H1 (cell line): ENCODE measurements around the gene OR10A4. TPM values are rescaled to one million over a fixed set of nuclear protein-coding genes. Genes with fewer than 3 reads are reported as not detected.

ENCODE experiments used
- CTCF ChIA-PET: fragments of 300-600 bp; sonication (Branson Sonifier 250); formaldehyde crosslinking; loops from one replicate; lab custom pipeline; 2021; ENCODE audit not compliant: partially characterized antibody; lab: Charles Lee
- POLR2A ChIA-PET: fragments of 300-600 bp; sonication (Branson Sonifier 250); formaldehyde crosslinking; loops from one replicate; lab custom pipeline; 2021; ENCODE audit warnings: inconsistent platforms; ENCODE audit not compliant: partially characterized antibody; lab: Charles Lee
- DNase-seq, 2 experiments: peaks; one replicate each; pipeline versions ENCODE4 v3.0.0 to v3.0.0-alpha.2; 2010 to 2022; ENCODE audit warnings: low spot score in 2 of 2, low read depth in 1 of 2, mixed read lengths in 1 of 2
- FAIRE-seq: peaks from 2 replicates; lab custom pipeline; 2011; peaks lifted over from hg19 to GRCh38; lab: Jason Lieb, UNC
- H2AFZ ChIP-seq: 2 replicates; pipeline ENCODE4 v1.8.1; 2012; ENCODE audit warnings: low read length, inconsistent platforms
- H2AK5ac ChIP-seq: 2 replicates; pipeline ENCODE4 v1.6.1; 2013; ENCODE audit warnings: low read depth, low read length
- H2BK120ac ChIP-seq: replicated peaks from 2 replicates; pipeline ENCODE3; 2013; ENCODE audit warnings: low read depth, low read length, inconsistent platforms
- H2BK12ac ChIP-seq: 2 replicates; pipeline ENCODE4 v1.6.1; 2013; ENCODE audit warnings: low read depth, low read length
- H2BK15ac ChIP-seq: 2 replicates; pipeline ENCODE4 v1.6.1; 2013; ENCODE audit warnings: low read length
- H2BK20ac ChIP-seq: 2 replicates; pipeline ENCODE4 v1.6.1; 2013; ENCODE audit warnings: low read length
- H2BK5ac ChIP-seq: 2 replicates; pipeline ENCODE4 v1.6.1; 2013; ENCODE audit warnings: low read depth, low read length
- H3K14ac ChIP-seq: 2 replicates; pipeline ENCODE4 v1.6.1; 2013; ENCODE audit warnings: inconsistent platforms; ENCODE audit not compliant: insufficient read length
- H3K18ac ChIP-seq: 2 replicates; pipeline ENCODE4 v1.6.1; 2013; ENCODE audit warnings: low read length; ENCODE audit errors: extremely low read depth
- H3K23ac ChIP-seq: 2 replicates; pipeline ENCODE4 v1.6.1; 2013; ENCODE audit warnings: inconsistent platforms; ENCODE audit not compliant: insufficient read length
- H3K23me2 ChIP-seq: 2 replicates; pipeline ENCODE4 v1.6.1; 2013; ENCODE audit warnings: low read depth, low read length
- H3K27ac ChIP-seq: 2 replicates; pipeline ENCODE4 v1.6.1; 2011; ENCODE audit warnings: low read depth, low read length, inconsistent platforms
- H3K27me3 ChIP-seq, 4 experiments: replicated peaks in 1 of 4; 1 replicate in 1 of 4; 2 replicates in 3 of 4; pipeline versions ENCODE4 v1.6.1 to v1.8.1; 2011 to 2013; ENCODE audit warnings: low read length in 3 of 4, mild to moderate bottlenecking in 3 of 4, inconsistent platforms in 2 of 4, mixed read lengths in 2 of 4, moderate library complexity in 1 of 4; ENCODE audit not compliant: control insufficient read depth in 3 of 4, insufficient read depth in 3 of 4; ENCODE audit errors: extremely low read depth in 1 of 4
- H3K36me3 ChIP-seq, 4 experiments: 2 replicates each; pipeline versions ENCODE4 v1.6.1 to v1.8.1; 2011 to 2013; ENCODE audit warnings: mild to moderate bottlenecking in 4 of 4, low read length in 3 of 4, moderate library complexity in 2 of 4, control low read depth in 1 of 4, inconsistent platforms in 1 of 4; ENCODE audit not compliant: insufficient read depth in 4 of 4, control insufficient read depth in 2 of 4
- H3K4ac ChIP-seq: replicated peaks from 2 replicates; pipeline ENCODE3; 2013; ENCODE audit warnings: low read length, low read depth, mixed read lengths, inconsistent platforms; ENCODE audit not compliant: insufficient read length
- H3K4me1 ChIP-seq, 4 experiments: replicated peaks in 1 of 4; 1 replicate in 1 of 4; 2 replicates in 3 of 4; pipeline versions ENCODE4 v1.6.1 to v1.8.1; 2011 to 2013; ENCODE audit warnings: low read length in 3 of 4, inconsistent platforms in 2 of 4, mixed read lengths in 1 of 4; ENCODE audit not compliant: insufficient read depth in 4 of 4, control insufficient read depth in 3 of 4
- H3K4me2 ChIP-seq, 2 experiments: 2 replicates each; pipeline versions ENCODE4 v1.6.1 to v1.8.1; 2011 to 2013; ENCODE audit warnings: low read depth in 2 of 2, low read length in 2 of 2, control low read depth in 1 of 2, inconsistent platforms in 1 of 2, mild to moderate bottlenecking in 1 of 2; ENCODE audit not compliant: insufficient read depth in 1 of 2
- H3K4me3 ChIP-seq, 4 experiments: fragments of 200-600, 300-600 bp in 1 of 4; sonication (generic), shearing (Covaris generic), sonication (Bioruptor Twin) in 1 of 4; 2 replicates each; pipeline versions ENCODE4 v1.5.1 to v1.8.1; 2011 to 2016; ENCODE audit warnings: low read length in 4 of 4, low read depth in 3 of 4, control low read depth in 2 of 4, inconsistent platforms in 2 of 4, mild to moderate bottlenecking in 2 of 4, mixed read lengths in 1 of 4, moderate library complexity in 1 of 4; ENCODE audit not compliant: insufficient read depth in 2 of 4; ENCODE audit errors: extremely low read depth in 1 of 4
- H3K56ac ChIP-seq: replicated peaks from 2 replicates; pipeline ENCODE3; 2013; ENCODE audit warnings: low read depth, mild to moderate bottlenecking, mixed read lengths, low read length, inconsistent platforms; ENCODE audit not compliant: insufficient read length
- H3K79me1 ChIP-seq: 2 replicates; pipeline ENCODE4 v1.6.1; 2013; ENCODE audit warnings: low read depth, low read length, control low read depth
- H3K79me2 ChIP-seq, 2 experiments: 2 replicates each; pipeline versions ENCODE4 v1.6.1 to v1.8.1; 2012 to 2013; ENCODE audit warnings: low read length in 2 of 2, mild to moderate bottlenecking in 2 of 2, inconsistent platforms in 1 of 2; ENCODE audit not compliant: insufficient read depth in 2 of 2, control insufficient read depth in 1 of 2
- H3K9ac ChIP-seq, 4 experiments: replicated peaks in 1 of 4; 1 replicate in 1 of 4; 2 replicates in 3 of 4; pipeline versions ENCODE4 v1.6.1 to v1.8.1; 2011 to 2013; ENCODE audit warnings: low read depth in 3 of 4, low read length in 3 of 4, control low read depth in 2 of 4, mild to moderate bottlenecking in 2 of 4, moderate library complexity in 2 of 4, inconsistent platforms in 1 of 4; ENCODE audit errors: extremely low read depth in 1 of 4
- H3K9me3 ChIP-seq, 2 experiments: 2 replicates each; pipeline versions ENCODE4 v1.6.1 to v1.8.1; 2012 to 2013; ENCODE audit warnings: mild to moderate bottlenecking in 2 of 2, moderate library complexity in 2 of 2, control low read depth in 1 of 2, inconsistent platforms in 1 of 2, low read depth in 1 of 2, low read length in 1 of 2, mixed read lengths in 1 of 2; ENCODE audit not compliant: insufficient read depth in 2 of 2
- H4K20me1 ChIP-seq, 2 experiments: replicated peaks in 1 of 2; 2 replicates each; pipeline versions ENCODE3 to v1.8.1; 2011 to 2013; ENCODE audit warnings: inconsistent platforms in 2 of 2, low read length in 2 of 2, mild to moderate bottlenecking in 1 of 2; ENCODE audit not compliant: insufficient read depth in 2 of 2, control insufficient read depth in 1 of 2
- H4K5ac ChIP-seq: 2 replicates; pipeline ENCODE4 v1.6.1; 2013; ENCODE audit warnings: low read length, low read depth, mixed read lengths, inconsistent platforms; ENCODE audit not compliant: insufficient read length
- H4K8ac ChIP-seq: 2 replicates; pipeline ENCODE4 v1.8.0; 2013; ENCODE audit warnings: mild to moderate bottlenecking, moderate library complexity, low read length, inconsistent platforms; ENCODE audit not compliant: insufficient read depth; ENCODE audit errors: extremely low read depth
- H4K91ac ChIP-seq: replicated peaks from 2 replicates; pipeline ENCODE3; 2013; ENCODE audit warnings: low read length, mixed read lengths, inconsistent platforms; ENCODE audit not compliant: insufficient read length
- CEBPB ChIP-seq: IDR thresholded peaks from 2 replicates; pipeline ENCODE4 v1.6.1; 2012; ENCODE audit warnings: low read depth, low read length
- POLR2A ChIP-seq, 2 experiments: IDR thresholded peaks; 1 replicate in 1 of 2; 2 replicates in 1 of 2; pipeline ENCODE4 v1.6.1; 2011; ENCODE audit warnings: low read depth in 2 of 2, low read length in 2 of 2, mild to moderate bottlenecking in 2 of 2; ENCODE audit errors: control extremely low read depth in 1 of 2
- WGBS, 2 experiments: shearing (Covaris generic) in 1 of 2; methylation state at CpG; one replicate each; pipeline versions ENCODE4 v1.1.6 to v1.1.7; 2013 to 2015; ENCODE audit warnings: low lambda C conversion rate in 2 of 2, mixed read lengths in 2 of 2, inconsistent platforms in 1 of 2, low coverage in 1 of 2, missing lambda C conversion rate in 1 of 2; ENCODE audit not compliant: insufficient replicate concordance in 2 of 2, insufficient coverage in 1 of 2, insufficient read length in 1 of 2; ENCODE audit errors: extremely low coverage in 1 of 2, missing lambda C conversion rate in 1 of 2; 5-methylcytosine and 5-hydroxymethylcytosine counted together
- polyA plus RNA-seq, 7 experiments: library from polyadenylated mRNA; depleted of rRNA in 3 of 7; stranded (reverse) in 5 of 7; unstranded in 2 of 7; fragments of >200 nt in 5 of 7; fragments of 200-250 nt in 2 of 7; gene quantifications; 1 replicate in 5 of 7; 2 replicates in 1 of 7; 4 replicates in 1 of 7; pipeline versions ENCODE4 v1.2.1 to v1.2.3, GENCODE V29; 2011 to 2013; ENCODE audit warnings: missing spikeins in 2 of 7, mixed read lengths in 2 of 7
- total RNA-seq: library from RNA; stranded (reverse); fragmentation: NEBNext Ultra II Directional; extraction: Animal tissue kit (Norgen Biotek cat#: 25700); gene quantifications from 2 replicates; pipeline ENCODE4 v1.2.1, GENCODE V29; 2021

Gene OR10A4
- total and polyA plus RNA-seq, 2 of the 8 experiments (the other 6 are each of a cell fraction or from before 2014, with no cell fraction given): not detected

- no peaks in the 10 kb centered on the region for H4K20me1 ChIP-seq
- H3K4me2 ChIP-seq: no peak overlapping the region
- 81% methylated on average over 1 of the region's 1 CpG; no CpG with 5 or more reads in 1 of the 2 experiments for WGBS, 2 experiments
- no peak overlapping the region for H4K91ac ChIP-seq
- H2BK20ac ChIP-seq: no peak overlapping the region
- no peaks in the 10 kb centered on the region for H3K23me2 ChIP-seq
- no peak overlapping the region for H3K27ac ChIP-seq
- no peak overlapping the region for H4K5ac ChIP-seq
- H2AK5ac ChIP-seq: no peak overlapping the region
- H3K79me1 ChIP-seq: no peaks in the 10 kb centered on the region
- H2BK5ac ChIP-seq: no peak overlapping the region
- no peak overlapping the region for H2BK12ac ChIP-seq
- FAIRE-seq (no peak), DNase-seq (no peak)
- no peaks in the 10 kb centered on the region for H3K9me3 ChIP-seq
- no peak overlapping the region for H2BK15ac ChIP-seq
- CTCF ChIA-PET: interaction anchor here (0.6 to 1.7 kb wide), 4 partner anchors 11 to 1190 kb away, joined by 3 to 5 read pairs (median 4); partner anchors contain the start of genes OR10A4 and OR2AG2
- no peak overlapping the region for H3K23ac ChIP-seq
- no peak overlapping the region for H2AFZ ChIP-seq
- H3K27me3 ChIP-seq: no peaks in the 10 kb centered on the region
- no peak overlapping the region for H3K18ac ChIP-seq
- H3K14ac ChIP-seq: no peak overlapping the region
- no peak overlapping the region for H3K56ac ChIP-seq
- no peak overlapping the region for H3K4me3 ChIP-seq
- TF ChIP-seq CEBPB: no peak
- TF ChIP-seq POLR2A (IDR thresholded peaks at IDR 0.05; ENCODE audit: control extremely low read depth in 1 of 2, low read depth in 2 of 2, low read length in 2 of 2): no peak
- no peak overlapping the region for H3K4ac ChIP-seq
- H2BK120ac ChIP-seq: no peak overlapping the region
- no peaks in the 10 kb centered on the region for H3K36me3 ChIP-seq
- POLR2A ChIA-PET: interaction anchor here (1.1 kb wide), 1 partner anchor 10 kb away, joined by 4 read pairs; no protein-coding TSS in a partner anchor
- no peaks in the 10 kb centered on the region for H3K4me1 ChIP-seq
- H3K79me2 ChIP-seq: no peaks in the 10 kb centered on the region
- no peak overlapping the region for H4K8ac ChIP-seq
- no peak overlapping the region for H3K9ac ChIP-seq
Measured at GRCh38 chr11:6864438-6864837, 12.0 kb upstream of the OR10A4 start.
